CD14-positive monocyte (primary cell): ENCODE measurements around the gene CSRNP2. TPM values are rescaled to one million over a fixed set of nuclear protein-coding genes. Genes with fewer than 3 reads are reported as not detected.

Experiments
- DNase-seq, 3 donors: peaks; one replicate each; pipeline ENCODE4 v3.0.0-alpha.2; 2011 to 2022
- H2AFZ ChIP-seq: 2 replicates; pipeline ENCODE4 v1.6.0; 2012; ENCODE audit warnings: mild to moderate bottlenecking, low read depth, low read length, inconsistent platforms; ENCODE audit not compliant: insufficient read depth, poor library complexity, severe bottlenecking
- H3K27ac ChIP-seq, 2 donors: 1 replicate in 1 of 2; 2 replicates in 1 of 2; pipeline ENCODE4 v1.5.1; 2012 to 2013; ENCODE audit warnings: low read length in 2 of 2, control low read depth in 1 of 2, inconsistent platforms in 1 of 2, low read depth in 1 of 2, mild to moderate bottlenecking in 1 of 2
- H3K27me3 ChIP-seq, 2 donors: one replicate each; pipeline versions ENCODE4 v1.6.0 to v1.6.1; 2011 to 2013; ENCODE audit warnings: low read length in 2 of 2; ENCODE audit not compliant: control insufficient read depth in 2 of 2, insufficient read depth in 2 of 2
- H3K36me3 ChIP-seq, 2 donors: replicated peaks in 1 of 2; 1 replicate in 1 of 2; 2 replicates in 1 of 2; pipeline versions ENCODE4 v1.5.1 to v1.6.1; 2012 to 2013; ENCODE audit warnings: low read length in 2 of 2, control low read depth in 1 of 2, inconsistent platforms in 1 of 2, mild to moderate bottlenecking in 1 of 2; ENCODE audit not compliant: insufficient read depth in 2 of 2, control insufficient read depth in 1 of 2
- H3K4me1 ChIP-seq, 2 donors: 1 replicate in 1 of 2; 2 replicates in 1 of 2; pipeline versions ENCODE4 v1.5.1 to v1.6.1; 2012 to 2013; ENCODE audit warnings: low read length in 2 of 2, control low read depth in 1 of 2, inconsistent platforms in 1 of 2, mild to moderate bottlenecking in 1 of 2, moderate library complexity in 1 of 2; ENCODE audit not compliant: insufficient read depth in 2 of 2, control insufficient read depth in 1 of 2
- H3K4me2 ChIP-seq: replicated peaks from 2 replicates; pipeline ENCODE3; 2012; ENCODE audit warnings: low read length, moderate library complexity, mild to moderate bottlenecking; ENCODE audit not compliant: poor library complexity, severe bottlenecking; ENCODE audit errors: extremely low read depth
- H3K4me3 ChIP-seq, 3 experiments: fragments of 200-600 bp in 1 of 3; sonication (generic) in 1 of 3; replicated peaks in 1 of 3; 1 replicate in 2 of 3; 2 replicates in 1 of 3; pipeline ENCODE4 v1.5.1; 2011 to 2013; ENCODE audit warnings: low read length in 3 of 3, mild to moderate bottlenecking in 3 of 3, control low read depth in 2 of 3, low read depth in 2 of 3, inconsistent platforms in 1 of 3, moderate library complexity in 1 of 3
- H3K79me2 ChIP-seq: 2 replicates; pipeline ENCODE4 v1.6.0; 2012; ENCODE audit warnings: mild to moderate bottlenecking, control low read depth, inconsistent platforms, low read length, moderate library complexity; ENCODE audit not compliant: insufficient read depth
- H3K9ac ChIP-seq: 2 replicates; pipeline ENCODE4 v1.6.0; 2017; ENCODE audit warnings: low read length, mild to moderate bottlenecking; ENCODE audit not compliant: insufficient read depth, poor library complexity, severe bottlenecking
- H3K9me3 ChIP-seq, 2 donors: replicated peaks in 1 of 2; 1 replicate in 1 of 2; 2 replicates in 1 of 2; pipeline versions ENCODE4 v1.5.1 to v1.6.1; 2012 to 2013; ENCODE audit warnings: low read length in 2 of 2, control low read depth in 1 of 2; ENCODE audit not compliant: control insufficient read depth in 1 of 2, insufficient read depth in 1 of 2
- H4K20me1 ChIP-seq: 2 replicates; pipeline ENCODE4 v1.6.0; 2012; ENCODE audit warnings: mild to moderate bottlenecking, low read length, control low read depth, moderate library complexity; ENCODE audit not compliant: insufficient read depth
- H3K27ac Mint-ChIP-seq, 7 donors: one replicate each; pipeline ENCODE4 v1.8.0; 2020; ENCODE audit warnings: mild to moderate bottlenecking in 7 of 7, mixed read lengths in 7 of 7, moderate library complexity in 6 of 7, inconsistent platforms in 2 of 7
- H3K27me3 Mint-ChIP-seq, 3 donors: one replicate each; pipeline ENCODE4 v1.8.0; 2021 to 2022; ENCODE audit warnings: low read depth in 3 of 3, mild to moderate bottlenecking in 3 of 3, mixed read lengths in 3 of 3, moderate library complexity in 3 of 3, inconsistent platforms in 1 of 3
- H3K36me3 Mint-ChIP-seq, 2 donors: one replicate each; pipeline ENCODE4 v1.8.0; 2020; ENCODE audit warnings: mixed read lengths in 2 of 2, inconsistent platforms in 1 of 2, mild to moderate bottlenecking in 1 of 2
- H3K4me1 Mint-ChIP-seq: one replicate; pipeline ENCODE4 v1.8.0; 2020; ENCODE audit warnings: mild to moderate bottlenecking, mixed read lengths
- H3K4me3 Mint-ChIP-seq, 2 donors: one replicate each; pipeline ENCODE4 v1.8.0; 2020; ENCODE audit warnings: mild to moderate bottlenecking in 2 of 2, mixed read lengths in 2 of 2, moderate library complexity in 1 of 2
- H3K9me3 Mint-ChIP-seq, 7 donors: one replicate each; pipeline ENCODE4 v1.8.0; 2020 to 2022; ENCODE audit warnings: mixed read lengths in 7 of 7, mild to moderate bottlenecking in 6 of 7, moderate library complexity in 6 of 7, inconsistent platforms in 2 of 7
- CTCF ChIP-seq: fragments of 200-600 bp; IDR thresholded peaks from one replicate; pipeline ENCODE4 v1.8.0; 2022; ENCODE audit warnings: antibody characterized with exemption, mild to moderate bottlenecking
- WGBS: methylation state at CpG from one replicate; pipeline ENCODE4 v1.1.5; 2013; ENCODE audit warnings: missing lambda C conversion rate; ENCODE audit not compliant: insufficient coverage; 5-methylcytosine and 5-hydroxymethylcytosine counted together
- intact Hi-C, 2 donors: fragments of 100-400 bp; cut with micrococcal nuclease; formaldehyde crosslinking; loops; one replicate each; pipeline versions ENCODE4 v1.15.0 to v1.15.1; 2023
- polyA plus RNA-seq, 3 donors: library from polyadenylated mRNA; depleted of rRNA in 1 of 3; unstranded in 2 of 3; stranded (reverse) in 1 of 3; fragments of 300-500 nt in 2 of 3; fragments of >200 nt in 1 of 3; fragmentation: Illumina TruSeq in 2 of 3; gene quantifications; 1 replicate in 2 of 3; 2 replicates in 1 of 3; pipeline ENCODE4 v1.2.3, GENCODE V29; 2012 to 2021

The CSRNP2 gene
- polyA plus RNA-seq, 3 donors = 1.7 to 8.0 (median 2.6) TPM

- H3K27ac ChIP-seq = peak overlapping the region in 1 of 2 donors; percentile 35
- intact Hi-C loops = loop anchor here in 1 of 2 donors (10.0 kb wide), 1 partner anchor 286 kb away; the partner anchor contains the start of gene CELA1
- no peak overlapping the region for H2AFZ ChIP-seq
- 90% methylated on average over 2 of the region's 7 CpGs for WGBS
- DNase-seq = no peak
- H3K4me1 ChIP-seq = peaks cover 0 to 6% of the 10 kb centered on the region in 2 donors
- H3K9me3 Mint-ChIP-seq = no peaks in the 10 kb centered on the region
- no peaks in the 10 kb centered on the region for H3K79me2 ChIP-seq
- peaks cover 13% of the 10 kb centered on the region for H3K4me1 Mint-ChIP-seq
- no peak overlapping the region for H3K9ac ChIP-seq
- H3K4me3 Mint-ChIP-seq = no peak overlapping the region
- H3K4me3 ChIP-seq = no peak overlapping the region
- H3K4me2 ChIP-seq = no peak overlapping the region
- H3K27me3 Mint-ChIP-seq = no peaks in the 10 kb centered on the region
- H3K36me3 ChIP-seq = peaks cover 77 to 98% of the 10 kb centered on the region in 2 donors
- TF ChIP-seq CTCF = no peak
- peak overlapping the region in 4 of 7 donors; percentile 7 to 66 (median 50) for H3K27ac Mint-ChIP-seq
- H3K36me3 Mint-ChIP-seq = peaks cover 76 to 93% of the 10 kb centered on the region in 2 donors
- H4K20me1 ChIP-seq = no peaks in the 10 kb centered on the region
- no peaks in the 10 kb centered on the region for H3K9me3 ChIP-seq
- H3K27me3 ChIP-seq = no peaks in the 10 kb centered on the region
Observed at GRCh38 chr12:51059086-51059485, 24.3 kb downstream of the CSRNP2 start.

GRCh38 chr12:51056242-51056641 lies 27.2 kb downstream of the CSRNP2 start:
- WGBS = 0% methylated on average over 2 of the region's 5 CpGs

More at GRCh38 chr12:51056242-51056641, 27.2 kb downstream of the CSRNP2 start:
- no peak overlapping the region for H3K4me3 Mint-ChIP-seq
- H3K9me3 Mint-ChIP-seq = no peaks in the 10 kb centered on the region
- no peaks in the 10 kb centered on the region for H3K79me2 ChIP-seq
- H3K4me3 ChIP-seq = no peak overlapping the region
- peak overlapping the region in 3 of 7 donors; percentile 40 to 57 (median 56) for H3K27ac Mint-ChIP-seq
- no peaks in the 10 kb centered on the region for H3K27me3 ChIP-seq
- H3K4me2 ChIP-seq = no peak overlapping the region
- peaks cover 73 to 91% of the 10 kb centered on the region in 2 donors for H3K36me3 Mint-ChIP-seq
- peaks cover 13% of the 10 kb centered on the region for H3K4me1 Mint-ChIP-seq
- no peak overlapping the region for H3K9ac ChIP-seq
- intact Hi-C loops = loop anchor here in 1 of 2 donors (10.0 kb wide), 1 partner anchor 289 kb away; the partner anchor contains the start of gene CELA1
- H3K36me3 ChIP-seq = peaks cover 72 to 97% of the 10 kb centered on the region in 2 donors
- no peak for TF ChIP-seq CTCF
- peak overlapping the region in 1 of 2 donors; percentile 14 for H3K27ac ChIP-seq
- peaks cover 0 to 6% of the 10 kb centered on the region in 2 donors for H3K4me1 ChIP-seq
- no peaks in the 10 kb centered on the region for H4K20me1 ChIP-seq
- no peaks in the 10 kb centered on the region for H3K9me3 ChIP-seq
- H2AFZ ChIP-seq = no peak overlapping the region
- H3K27me3 Mint-ChIP-seq = no peaks in the 10 kb centered on the region
- DNase-seq = peak; percentile 21 to 65 (median 44)
